ENCODE data around the gene CFAP97D1.
A peak's percentile ranks its signal among the peaks of the same experiment; 100 is the strongest.

Gene CFAP97D1

GRCh38 chr17:43830510-43831140, 50.4 kb downstream of the CFAP97D1 start:
- peak; percentile 12 to 28 for DNase-seq

GRCh38 chr17:43831633-43832032, 51.4 kb downstream of the CFAP97D1 start:
- no peak for DNase-seq

GRCh38 chr17:43832168-43832975, 52.1 kb downstream of the CFAP97D1 start:
- peak; percentile 28 to 35 for DNase-seq

- DNase-seq = peak; percentile 39 to 43
These were observed 53.0 kb downstream of the CFAP97D1 start, which contains the start of gene MPP3 for GRCh38 chr17:43832976-43833829. Gene MPP3 (minus strand): TSS chr17:43833146. CDS start chr17:43831906, 1,240 bp downstream.

GRCh38 chr17:43834106-43834505, 53.9 kb downstream of the CFAP97D1 start:
- DNase-seq = no peak

All from activated CD4-positive, alpha-beta T cell treated with anti-CD3 and anti-CD28 coated beads, Interleukin-2, amount 50 U/mL, for 48 hours (primary cell).